Activated CD4-positive, alpha-beta memory T cell treated with anti-CD3 and anti-CD28 coated beads, Interleukin-2, amount 10 ng/mL, durations not matched to agents 7 days and 5 days (primary cell): ENCODE data around the gene TNFRSF1B. TPM values are rescaled to one million over a fixed set of nuclear protein-coding genes. Genes with fewer than 3 reads are reported as not detected.
"Not testable (repeated sequence)": the region's sequence is repeated elsewhere in the genome, so short reads cannot be mapped to it uniquely, and the experiment has no call there.

ENCODE experiments used
- CTCF ChIA-PET: fragments of 350-600 bp; sonication (Branson Sonifier 250); formaldehyde crosslinking; loops from one replicate; lab custom pipeline; 2021; ENCODE audit warnings: antibody characterized with exemption, inconsistent platforms; lab: Charles Lee
- POLR2A ChIA-PET: fragments of 350-600 bp; sonication (Branson Sonifier 250); formaldehyde crosslinking; loops from one replicate; lab custom pipeline; 2021; ENCODE audit warnings: antibody characterized with exemption; lab: Charles Lee
- DNase-seq: peaks from one replicate; pipeline ENCODE4 v3.0.0-alpha.2; 2020
- H3K27ac Mint-ChIP-seq: one replicate; pipeline ENCODE4 v1.8.0; 2021; ENCODE audit warnings: mild to moderate bottlenecking, mixed read lengths
- H3K27me3 Mint-ChIP-seq: one replicate; pipeline ENCODE4 v1.8.0; 2021; ENCODE audit warnings: mixed read lengths
- H3K36me3 Mint-ChIP-seq: one replicate; pipeline ENCODE4 v1.8.0; 2021; ENCODE audit warnings: low read depth, mixed read lengths
- H3K4me1 Mint-ChIP-seq: one replicate; pipeline ENCODE4 v1.8.0; 2021; ENCODE audit warnings: mixed read lengths
- H3K4me3 Mint-ChIP-seq: one replicate; pipeline ENCODE4 v1.8.0; 2021; ENCODE audit warnings: mild to moderate bottlenecking, mixed read lengths
- H3K9me3 Mint-ChIP-seq: one replicate; pipeline ENCODE4 v1.8.0; 2021; ENCODE audit warnings: mixed read lengths
- total RNA-seq, 2 experiments: library from RNA; stranded (reverse); gene quantifications; one replicate each; pipeline ENCODE4 v1.2.3, GENCODE V29; 2021

The TNFRSF1B gene
- total RNA-seq, 2 experiments from 2014 or later: 434 to 447 TPM

DNA sequence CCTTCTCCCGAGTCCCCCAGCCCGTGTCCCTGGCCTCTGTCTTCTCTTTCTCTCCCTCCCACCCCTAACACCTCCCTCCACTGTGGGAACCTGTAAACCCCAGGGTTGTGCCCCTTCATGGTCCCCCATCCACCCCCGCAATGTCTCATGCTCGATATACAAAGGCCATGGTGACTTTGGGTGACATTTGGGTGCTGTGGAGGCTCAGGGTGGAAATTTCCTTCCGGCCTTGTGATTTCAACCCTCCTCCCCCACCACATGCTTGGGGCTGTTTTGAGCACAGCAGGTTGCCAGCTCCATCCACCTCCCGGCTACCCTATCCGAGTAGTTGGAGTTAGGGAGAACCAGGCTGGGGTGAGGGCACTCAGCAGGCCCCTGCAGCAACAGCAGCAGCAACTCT, 37.3 kb downstream of the TNFRSF1B start:
- no peak for DNase-seq
- peak overlapping the region; percentile 54 for H3K27ac Mint-ChIP-seq
- POLR2A ChIA-PET: interaction anchor here (1.2 to 2.2 kb wide), 3 partner anchors 26 to 295 kb away, joined by 3 to 8 read pairs (median 6); no protein-coding TSS in a partner anchor
- CTCF ChIA-PET: interaction anchor here (0.5 to 12.9 kb wide), 2 partner anchors 16 to 80 kb away, joined by 3 to 172 read pairs; no protein-coding TSS in a partner anchor
- H3K4me1 Mint-ChIP-seq: peaks cover 70% of the 10 kb centered on the region
- H3K9me3 Mint-ChIP-seq: no peaks in the 10 kb centered on the region
- H3K36me3 Mint-ChIP-seq: peaks cover 85% of the 10 kb centered on the region
- no peak overlapping the region for H3K4me3 Mint-ChIP-seq
- H3K27me3 Mint-ChIP-seq: no peaks in the 10 kb centered on the region

DNA sequence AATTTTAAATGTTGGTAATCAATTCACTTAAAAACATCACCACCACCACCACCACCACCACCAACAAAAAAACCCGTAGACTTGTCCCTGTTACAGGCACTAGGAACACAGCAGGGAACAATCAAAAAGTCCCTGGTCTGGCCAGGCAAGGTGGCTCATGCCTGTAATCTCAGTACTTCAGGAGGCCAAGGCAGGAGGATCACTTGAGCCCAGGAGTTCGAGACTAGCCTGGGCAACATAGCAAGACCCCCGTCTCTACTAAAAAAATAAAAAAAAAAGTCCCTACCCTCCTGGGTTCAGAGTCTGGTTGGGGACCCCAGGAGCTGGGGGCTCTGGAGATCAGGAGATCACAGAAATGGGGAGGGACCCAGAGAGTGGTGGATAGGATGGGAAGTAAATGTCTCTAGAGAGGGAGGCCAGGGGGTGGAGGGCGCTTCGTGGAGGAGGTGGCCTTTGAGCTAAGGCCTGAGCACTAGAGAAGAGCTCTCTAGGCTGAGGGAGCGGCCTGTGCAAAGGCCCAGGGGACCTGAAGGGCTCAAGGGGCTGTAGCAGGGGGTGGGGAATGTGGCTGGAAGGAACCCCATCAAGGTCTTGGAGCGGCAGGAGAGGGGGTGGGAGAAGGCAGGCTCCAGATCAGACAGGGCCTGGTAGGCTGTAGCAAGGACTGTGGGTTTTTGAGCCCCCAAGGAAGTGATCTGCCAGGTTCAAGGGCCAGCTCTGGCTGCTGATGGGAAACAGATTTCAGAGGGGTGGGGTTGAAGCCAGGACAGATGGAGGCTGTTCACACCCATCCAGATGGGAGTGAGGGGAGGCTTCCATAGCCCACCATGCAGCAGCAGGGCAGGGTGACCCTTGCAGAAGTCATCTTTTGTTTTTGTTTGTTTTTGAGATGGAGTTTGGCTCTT, 38.2 kb downstream of the TNFRSF1B start:
- no peaks in the 10 kb centered on the region for H3K27me3 Mint-ChIP-seq
- H3K27ac Mint-ChIP-seq: peak overlapping the region; percentile 68
- H3K4me3 Mint-ChIP-seq: no peak overlapping the region
- CTCF ChIA-PET: interaction anchor here (1.1 to 12.9 kb wide), 3 partner anchors 23 to 81 kb away, joined by 3 to 172 read pairs (median 3); no protein-coding TSS in a partner anchor
- DNase-seq: no peak
- H3K4me1 Mint-ChIP-seq: peaks cover 77% of the 10 kb centered on the region
- POLR2A ChIA-PET: interaction anchor here (1.1 to 2.2 kb wide), 2 partner anchors 80 to 296 kb away, joined by 8 to 10 read pairs; no protein-coding TSS in a partner anchor
- peaks cover 77% of the 10 kb centered on the region for H3K36me3 Mint-ChIP-seq
- no peaks in the 10 kb centered on the region for H3K9me3 Mint-ChIP-seq

GRCh38 chr1:12206238-12206637, 39.4 kb downstream of the TNFRSF1B start:
- Mint-ChIP-seq H3K27ac (peak overlapping the region; percentile 68), H3K36me3 (peaks cover 66% of the 10 kb centered on the region), H3K27me3 (no peaks in the 10 kb centered on the region), H3K4me1 (peaks cover 81% of the 10 kb centered on the region), H3K9me3 (no peaks in the 10 kb centered on the region), H3K4me3 (no peak overlapping the region)
- no peak for DNase-seq
- POLR2A ChIA-PET: no interaction called here
- CTCF ChIA-PET: interaction anchor here (1.2 to 12.9 kb wide), 3 partner anchors 22 to 82 kb away, joined by 3 to 172 read pairs (median 4); no protein-coding TSS in a partner anchor

GRCh38 chr1:12206792-12207424, 40.1 kb downstream of the TNFRSF1B start:
- Mint-ChIP-seq H3K27ac (peak overlapping the region; percentile 47), H3K4me3 (no peak overlapping the region), H3K4me1 (peaks cover 79% of the 10 kb centered on the region), H3K36me3 (peaks cover 61% of the 10 kb centered on the region), H3K27me3 (no peaks in the 10 kb centered on the region), H3K9me3 (no peaks in the 10 kb centered on the region)
- ChIA-PET POLR2A (interaction anchor here (5.0 kb wide), 1 partner anchor 82 kb away, joined by 57 read pairs; no protein-coding TSS in a partner anchor), CTCF (interaction anchor here (1.5 to 12.9 kb wide), 2 partner anchors 29 to 83 kb away, joined by 4 to 172 read pairs; no protein-coding TSS in a partner anchor)
- DNase-seq: no peak

DNA sequence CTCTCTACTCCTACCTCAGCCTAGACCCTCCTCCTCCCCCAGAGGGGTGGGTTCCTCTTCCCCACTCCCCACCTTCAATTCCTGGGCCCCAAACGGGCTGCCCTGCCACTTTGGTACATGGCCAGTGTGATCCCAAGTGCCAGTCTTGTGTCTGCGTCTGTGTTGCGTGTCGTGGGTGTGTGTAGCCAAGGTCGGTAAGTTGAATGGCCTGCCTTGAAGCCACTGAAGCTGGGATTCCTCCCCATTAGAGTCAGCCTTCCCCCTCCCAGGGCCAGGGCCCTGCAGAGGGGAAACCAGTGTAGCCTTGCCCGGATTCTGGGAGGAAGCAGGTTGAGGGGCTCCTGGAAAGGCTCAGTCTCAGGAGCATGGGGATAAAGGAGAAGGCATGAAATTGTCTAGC, 41.5 kb downstream of the TNFRSF1B start:
- Mint-ChIP-seq H3K4me1 (peaks cover 73% of the 10 kb centered on the region), H3K27me3 (peaks cover 4% of the 10 kb centered on the region), H3K36me3 (peaks cover 49% of the 10 kb centered on the region), H3K27ac (peak overlapping the region; percentile 68), H3K9me3 (no peaks in the 10 kb centered on the region), H3K4me3 (peak overlapping the region; percentile 20)
- ChIA-PET POLR2A (interaction anchor here (3.4 to 5.0 kb wide), 2 partner anchors 35 to 83 kb away, joined by 12 to 57 read pairs; no protein-coding TSS in a partner anchor), CTCF (interaction anchor here (0.9 to 12.9 kb wide), 3 partner anchors 30 to 84 kb away, joined by 3 to 172 read pairs (median 5); no protein-coding TSS in a partner anchor)
- DNase-seq: no peak

DNA sequence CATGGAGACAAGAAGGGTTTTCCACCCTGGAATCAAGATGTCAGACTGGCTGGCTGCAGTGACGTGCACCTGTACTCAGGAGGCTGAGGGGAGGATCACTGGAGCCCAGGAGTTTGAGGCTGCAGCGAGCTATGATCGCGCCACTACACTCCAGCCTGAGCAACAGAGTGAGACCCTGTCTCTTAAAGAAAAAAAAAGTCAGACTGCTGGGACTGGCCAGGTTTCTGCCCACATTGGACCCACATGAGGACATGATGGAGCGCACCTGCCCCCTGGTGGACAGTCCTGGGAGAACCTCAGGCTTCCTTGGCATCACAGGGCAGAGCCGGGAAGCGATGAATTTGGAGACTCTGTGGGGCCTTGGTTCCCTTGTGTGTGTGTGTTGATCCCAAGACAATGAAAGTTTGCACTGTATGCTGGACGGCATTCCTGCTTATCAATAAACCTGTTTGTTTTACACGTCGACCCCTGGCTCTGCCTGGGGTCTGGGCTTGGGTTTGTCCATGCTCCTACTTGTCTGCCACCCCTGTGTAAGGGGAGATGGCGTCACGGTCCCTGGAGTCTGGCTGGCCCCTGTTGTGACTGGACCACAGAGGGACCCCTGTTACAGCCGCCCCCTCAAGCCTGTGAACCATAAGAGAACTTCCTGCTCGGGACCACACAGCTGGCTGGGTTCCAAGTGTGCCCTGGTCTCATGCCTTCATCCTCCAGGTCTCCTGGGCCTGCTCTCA, 42.1 kb downstream of the TNFRSF1B start:
- peaks cover 66% of the 10 kb centered on the region for H3K4me1 Mint-ChIP-seq
- POLR2A ChIA-PET: interaction anchor here (1.1 to 5.0 kb wide), 5 partner anchors 31 to 84 kb away, joined by 3 to 57 read pairs (median 12); no protein-coding TSS in a partner anchor

DNA sequence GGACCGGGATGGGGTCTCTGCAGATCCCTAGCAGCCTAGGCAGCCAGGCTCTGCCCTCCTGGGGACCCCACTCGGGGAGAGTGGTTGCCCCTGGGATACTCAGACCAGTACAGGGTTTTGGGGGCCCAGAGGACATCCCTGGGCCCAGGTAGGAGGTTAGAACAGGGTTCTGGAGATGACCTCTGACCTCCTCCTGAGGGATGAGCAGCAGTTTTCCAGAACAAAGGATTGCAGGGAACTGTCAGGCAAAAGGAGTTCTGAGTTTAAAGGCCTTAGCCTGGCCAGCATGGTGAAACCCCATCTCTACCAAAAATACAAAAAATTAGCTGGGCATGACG, 42.7 kb downstream of the TNFRSF1B start:
- no peak for DNase-seq
- no peak overlapping the region for H3K4me3 Mint-ChIP-seq
- ChIA-PET POLR2A (interaction anchor here (1.1 to 5.0 kb wide), 9 partner anchors 31 to 412 kb away, joined by 3 to 57 read pairs (median 11); no protein-coding TSS in a partner anchor), CTCF (interaction anchor here (0.8 to 12.9 kb wide), 7 partner anchors 10 to 236 kb away, joined by 3 to 172 read pairs (median 4); no protein-coding TSS in a partner anchor)
- peak overlapping the region; percentile 16 for H3K27ac Mint-ChIP-seq
- peaks cover 61% of the 10 kb centered on the region for H3K4me1 Mint-ChIP-seq
- no peaks in the 10 kb centered on the region for H3K9me3 Mint-ChIP-seq
- peaks cover 39% of the 10 kb centered on the region for H3K36me3 Mint-ChIP-seq
- H3K27me3 Mint-ChIP-seq: peaks cover 7% of the 10 kb centered on the region

More for the DNA sequence above, 42.1 kb downstream of the TNFRSF1B start:
- no peaks in the 10 kb centered on the region for H3K9me3 Mint-ChIP-seq
- H3K27ac Mint-ChIP-seq: peak overlapping the region; percentile 68
- peaks cover 43% of the 10 kb centered on the region for H3K36me3 Mint-ChIP-seq
- H3K4me3 Mint-ChIP-seq: peak overlapping the region; percentile 20
- CTCF ChIA-PET: interaction anchor here (0.9 to 12.9 kb wide), 5 partner anchors 9 to 90 kb away, joined by 3 to 172 read pairs (median 5); no protein-coding TSS in a partner anchor
- DNase-seq: peak; percentile 85
- H3K27me3 Mint-ChIP-seq: peaks cover 5% of the 10 kb centered on the region

GRCh38 chr1:12215118-12215961, 48.5 kb downstream of the TNFRSF1B start:
- Mint-ChIP-seq H3K27ac (no peak overlapping the region), H3K27me3 (peaks cover 15% of the 10 kb centered on the region), H3K36me3 (no peaks in the 10 kb centered on the region), H3K4me1 (peaks cover 17% of the 10 kb centered on the region), H3K4me3 (no peak overlapping the region), H3K9me3 (no peaks in the 10 kb centered on the region)
- POLR2A ChIA-PET: interaction anchor here (1.5 kb wide), 1 partner anchor 33 kb away, joined by 3 read pairs; no protein-coding TSS in a partner anchor
- no peak for DNase-seq
- CTCF ChIA-PET: interaction anchor here (1.8 kb wide), 1 partner anchor 90 kb away, joined by 10 read pairs; no protein-coding TSS in a partner anchor

DNA sequence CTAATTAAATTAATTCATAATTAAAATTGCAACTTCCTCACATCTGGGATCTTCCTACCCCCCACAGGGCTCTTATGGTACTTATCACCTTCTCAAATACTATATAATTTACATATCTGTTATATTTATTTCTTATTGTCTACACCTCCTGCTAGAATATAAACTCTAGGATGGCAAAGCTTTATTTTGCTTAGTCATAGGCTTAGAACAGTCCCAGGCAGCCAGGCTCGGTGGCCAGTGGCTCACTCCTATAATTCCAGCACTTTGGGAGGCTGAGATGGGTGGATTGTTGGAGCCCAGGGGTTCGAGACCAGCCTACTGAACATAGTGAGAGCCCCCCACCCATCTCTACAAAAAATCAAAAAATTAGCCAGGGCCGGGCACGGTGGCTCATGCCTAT, 53.0 kb downstream of the TNFRSF1B start:
- ChIA-PET CTCF (interaction anchor here (0.6 to 1.5 kb wide), 3 partner anchors 16 to 201 kb away, joined by 3 to 9 read pairs (median 3); no protein-coding TSS in a partner anchor), POLR2A (no interaction called here)
- peaks cover 14% of the 10 kb centered on the region for H3K27me3 Mint-ChIP-seq

DNA sequence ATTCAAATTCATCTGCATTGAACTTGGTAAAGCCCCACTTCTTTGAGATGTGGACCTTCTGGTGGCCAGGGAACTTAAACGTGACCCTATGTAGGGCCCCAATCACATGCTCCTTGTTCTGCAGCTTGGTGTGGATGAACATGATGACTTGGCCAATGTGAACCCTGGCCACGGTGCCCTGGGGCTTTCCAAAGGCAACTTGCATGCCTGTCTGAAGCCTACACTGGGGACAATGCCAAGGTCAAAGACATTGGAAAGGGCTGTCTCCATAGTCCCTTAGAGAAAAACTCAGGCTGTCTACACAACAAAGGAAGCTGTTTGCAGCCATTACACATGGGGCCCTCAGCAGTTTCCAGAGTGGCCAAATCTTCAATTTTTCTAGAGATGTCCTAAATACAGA, 54.1 kb downstream of the TNFRSF1B start:
- Mint-ChIP-seq H3K27me3 (peaks cover 13% of the 10 kb centered on the region), H3K27ac (no peak overlapping the region), H3K4me1 (no peaks in the 10 kb centered on the region), H3K9me3 (peaks cover 5% of the 10 kb centered on the region), H3K36me3 (peaks cover 4% of the 10 kb centered on the region), H3K4me3 (no peak overlapping the region)
- POLR2A ChIA-PET: interaction anchor here (0.6 kb wide), 1 partner anchor 24 kb away, joined by 3 read pairs; no protein-coding TSS in a partner anchor
- CTCF ChIA-PET: no interaction called here
- DNase-seq: no peak

More for the DNA sequence above, 53.0 kb downstream of the TNFRSF1B start:
- H3K4me3 Mint-ChIP-seq: no peak overlapping the region
- H3K27ac Mint-ChIP-seq: no peak overlapping the region
- DNase-seq: no peak
- no peaks in the 10 kb centered on the region for H3K4me1 Mint-ChIP-seq
- H3K36me3 Mint-ChIP-seq: peaks cover 4% of the 10 kb centered on the region
- H3K9me3 Mint-ChIP-seq: peaks cover 5% of the 10 kb centered on the region

GRCh38 chr1:12222700-12223099, 55.9 kb downstream of the TNFRSF1B start:
- CTCF ChIA-PET, POLR2A ChIA-PET, H3K36me3 Mint-ChIP-seq, H3K27ac Mint-ChIP-seq, H3K9me3 Mint-ChIP-seq, H3K4me1 Mint-ChIP-seq, DNase-seq, H3K4me3 Mint-ChIP-seq: not testable (repeated sequence)
- H3K27me3 Mint-ChIP-seq: peaks cover 12% of the 10 kb centered on the region
